HepG2 (cell line): Measurements from ENCODE around the gene TBC1D4. TPM values are rescaled to one million over a fixed set of nuclear protein-coding genes. Genes with fewer than 3 reads are reported as not detected.

Experiments
- ATAC-seq: fragments of 200-7000 bp; cut with Tn5 transposase; 3 replicates; pipeline ENCODE4 v1.9.1; 2020; ENCODE audit warnings: mild to moderate bottlenecking, moderate library complexity
- BruUV-seq: library from RNA; stranded (reverse); fragments of 400-500 nt; replicated peaks from 2 replicates; lab custom pipeline; 2021; lab: Mats Ljungman, UMichigan
- CTCF ChIA-PET: fragments of 300-600 bp; formaldehyde crosslinking; extraction: SDS; loops from one replicate; lab custom pipeline; 2021; ENCODE audit warnings: low total read pairs, inconsistent platforms, low intra/inter-chr PET ratio; lab: Yijun Ruan, JAX
- POLR2A ChIA-PET: fragments of 350-600 bp; sonication (Branson Sonifier 250); formaldehyde crosslinking; loops from one replicate; lab custom pipeline; 2020; ENCODE audit warnings: antibody characterized with exemption, inconsistent platforms; lab: Yijun Ruan, JAX
- DNase-seq: peaks from one replicate; pipeline ENCODE4 v3.0.0-alpha.2; 2015; ENCODE audit warnings: low spot score
- FAIRE-seq: peaks from 3 replicates; lab custom pipeline; 2011; peaks lifted over from hg19 to GRCh38; lab: Jason Lieb, UNC
- H2AFZ ChIP-seq: one replicate; pipeline ENCODE4 v1.6.1; 2011; ENCODE audit warnings: low read length, inconsistent platforms
- H3K27ac ChIP-seq: fragments of 300-600 bp; 3 replicates; pipeline ENCODE4 v1.8.0; 2011; ENCODE audit warnings: mixed run types, mild to moderate bottlenecking, mixed read lengths, low read length, inconsistent platforms; ENCODE audit not compliant: insufficient read depth; ENCODE audit errors: extremely low read length
- H3K27me3 ChIP-seq, 2 experiments: fragments of 200-600 bp in 1 of 2; 2 replicates in 1 of 2; 3 replicates in 1 of 2; pipeline versions ENCODE4 v1.6.0 to v1.8.0; 2011; ENCODE audit warnings: low read length in 2 of 2, mild to moderate bottlenecking in 2 of 2, moderate library complexity in 2 of 2, inconsistent platforms in 1 of 2; ENCODE audit not compliant: insufficient read depth in 2 of 2, control insufficient read depth in 1 of 2
- H3K36me3 ChIP-seq, 2 experiments: fragments of 200-600 bp in 1 of 2; replicated peaks in 1 of 2; 2 replicates in 1 of 2; 3 replicates in 1 of 2; pipeline versions ENCODE4 v1.5.1 to v1.8.0; 2011; ENCODE audit warnings: low read length in 2 of 2, inconsistent platforms in 1 of 2; ENCODE audit not compliant: insufficient read depth in 2 of 2, control insufficient read depth in 1 of 2
- H3K4me1 ChIP-seq: 2 replicates; pipeline ENCODE4 v1.5.1; 2012; ENCODE audit warnings: low read length, inconsistent platforms; ENCODE audit not compliant: insufficient read depth
- H3K4me2 ChIP-seq: 2 replicates; pipeline ENCODE4 v1.6.0; 2011; ENCODE audit warnings: low read depth, low read length, inconsistent platforms
- H3K4me3 ChIP-seq, 3 experiments: fragments of 200-600 bp in 1 of 3; sonication (generic), shearing (Covaris generic) in 1 of 3; replicated peaks in 1 of 3; 2 replicates each; pipeline ENCODE4 v1.5.1; 2011 to 2016; ENCODE audit warnings: low read length in 3 of 3, inconsistent platforms in 2 of 3, low read depth in 2 of 3, mild to moderate bottlenecking in 2 of 3, control low read depth in 1 of 3, mixed read lengths in 1 of 3; ENCODE audit not compliant: insufficient read depth in 1 of 3
- H3K79me2 ChIP-seq: one replicate; pipeline ENCODE4 v1.6.1; 2011; ENCODE audit warnings: low read length, inconsistent platforms; ENCODE audit not compliant: insufficient read depth
- H3K9ac ChIP-seq: 2 replicates; pipeline ENCODE4 v1.6.0; 2011; ENCODE audit warnings: mild to moderate bottlenecking, low read depth, low read length, inconsistent platforms; ENCODE audit not compliant: insufficient read depth
- H3K9me3 ChIP-seq: 2 replicates; pipeline ENCODE4 v1.5.1; 2012; ENCODE audit warnings: mild to moderate bottlenecking, low read length
- H4K20me1 ChIP-seq: 2 replicates; pipeline ENCODE4 v1.6.0; 2011; ENCODE audit warnings: inconsistent platforms, mild to moderate bottlenecking, low read length, moderate library complexity; ENCODE audit not compliant: insufficient read depth
- HNRNPLL ChIP-seq: fragments of 200-400 bp; formaldehyde crosslinking; IDR thresholded peaks from 2 replicates; pipeline ENCODE4 v1.6.1; 2017; ENCODE audit warnings: mild to moderate bottlenecking, low read depth, low read length; ENCODE audit not compliant: poor library complexity, severe bottlenecking
- KLF15 ChIP-seq: sonication (generic); formaldehyde crosslinking; IDR thresholded peaks from 2 replicates; pipeline ENCODE4 v1.8.1; 2023; ENCODE audit warnings: borderline replicate concordance, mild to moderate bottlenecking, inconsistent platforms, missing genetic modification reagents, mixed read lengths
- NR2F6 ChIP-seq, 2 experiments: IDR thresholded peaks; 2 replicates each; pipeline ENCODE4 v1.6.1; 2016; ENCODE audit warnings: antibody characterized with exemption in 1 of 2, mild to moderate bottlenecking in 1 of 2
- PPARG ChIP-seq: conservative IDR thresholded peaks from 2 replicates; pipeline ENCODE4 v1.6.1; 2016; ENCODE audit warnings: missing biosample characterization, missing genetic modification reagents
- RARA ChIP-seq: IDR thresholded peaks from 2 replicates; pipeline ENCODE4 v1.6.1; 2016; ENCODE audit warnings: missing genetic modification reagents, missing compliant biosample characterization
- TBP ChIP-seq: sonication (generic); formaldehyde crosslinking; IDR thresholded peaks from 2 replicates; pipeline ENCODE4 v1.5.0; 2020; ENCODE audit warnings: missing genetic modification reagents
- ZBTB14 ChIP-seq: sonication (generic); formaldehyde crosslinking; IDR thresholded peaks from 2 replicates; pipeline ENCODE4 v1.4.0; 2020; ENCODE audit warnings: missing genetic modification reagents
- ZNF253 ChIP-seq: sonication (generic); formaldehyde crosslinking; IDR thresholded peaks from 2 replicates; pipeline ENCODE4 v1.8.0; 2022; ENCODE audit warnings: mild to moderate bottlenecking, missing genetic modification reagents, borderline replicate concordance
- ZNF496 ChIP-seq: sonication (generic); formaldehyde crosslinking; IDR thresholded peaks from 2 replicates; pipeline ENCODE4 v1.8.1; 2023; ENCODE audit warnings: mild to moderate bottlenecking, moderate library complexity, missing genetic modification reagents; ENCODE audit not compliant: insufficient replicate concordance
- in situ Hi-C: cut with HindIII; loops from 2 replicates; pipeline ENCODE4 v1.10.0; 2017; ENCODE audit warnings: low pct_unique_long_range_greater_than_20kb; ENCODE audit not compliant: extremely low pct_ligation_motif_present
- intact Hi-C: fragments of 100-400 bp; cut with micrococcal nuclease; formaldehyde crosslinking; loops from one replicate; pipeline ENCODE4 v1.10.0; 2022; ENCODE audit not compliant: unreplicated experiment
- polyA plus RNA-seq, 8 experiments: library from polyadenylated mRNA; depleted of rRNA in 3 of 8; stranded (reverse) in 7 of 8; unstranded in 1 of 8; fragments of >200 nt; fragmentation: Illumina TruSeq in 4 of 8; extraction: Trizol in 4 of 8; gene quantifications; 2 replicates each; pipeline versions ENCODE4 v1.2.1 to v1.2.3, GENCODE V29; 2011 to 2016; ENCODE audit warnings: low read depth in 4 of 8, missing spikeins in 1 of 8, mixed read lengths in 1 of 8; ENCODE audit not compliant: insufficient read depth in 1 of 8
- total RNA-seq, 5 experiments: library from RNA; depleted of rRNA; stranded (reverse); fragments of >200 nt; fragmentation: Illumina TruSeq; extraction: Trizol; gene quantifications; 2 replicates each; pipeline ENCODE4 v1.2.3, GENCODE V29; 2016; ENCODE audit warnings: low read depth in 1 of 5
- TF ChIP-seq, protein P1 (sequence below): sonication (generic); formaldehyde crosslinking; IDR thresholded peaks from 2 replicates; pipeline ENCODE4 v1.5.1; 2020; ENCODE audit warnings: missing genetic modification reagents, mild to moderate bottlenecking, borderline replicate concordance

Gene TBC1D4
- total and polyA plus RNA-seq, 2 of the 13 experiments (the other 11 are each of a cell fraction or from before 2014, with no cell fraction given) = 35.9 to 64.4 TPM

DNA sequence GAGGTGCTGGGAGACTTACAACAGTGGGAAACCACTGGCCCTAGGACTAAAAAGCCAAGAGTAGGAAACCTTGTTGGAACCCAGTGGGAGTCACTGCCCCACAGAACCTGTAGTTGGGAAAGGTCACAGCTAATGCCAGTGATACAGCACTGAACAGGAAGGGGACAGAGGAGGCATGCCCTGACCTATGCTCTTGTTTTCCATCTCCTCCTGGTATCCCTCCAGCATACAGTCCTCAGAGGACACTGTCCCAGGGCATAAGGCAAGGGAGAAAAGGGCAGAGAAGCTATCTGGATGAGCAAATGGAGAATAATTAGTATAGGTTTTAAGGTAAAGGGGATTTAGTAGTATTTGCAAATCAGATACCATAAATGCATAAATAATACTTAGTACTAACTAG is 11.2 kb upstream of the TBC1D4 start:
- Histone ChIP-seq H3K9me3 (no peaks in the 10 kb centered on the region), H3K4me2 (peak overlapping the region; percentile 34; the same call in 1 of the 2 replicates), H3K9ac (no peak overlapping the region), H3K4me3 (no peak overlapping the region), H2AFZ (no peak overlapping the region), H3K27ac (no peak overlapping the region), H3K4me1 (peaks cover 37% of the 10 kb centered on the region), H3K79me2 (no peaks in the 10 kb centered on the region), H3K36me3 (no peaks in the 10 kb centered on the region), H4K20me1 (no peaks in the 10 kb centered on the region), H3K27me3 (no peaks in the 10 kb centered on the region)
- CTCF ChIA-PET = no interaction called here
- TF ChIP-seq HNRNPLL (no peak), NR2F6 (IDR thresholded peaks at IDR 0.05) (peak; percentile 29; the same call in 1 of the 2 replicates), NR2F6 (CRISPR knock-in tag; IDR thresholded peaks at IDR 0.05) (peak; percentile 50; the same call in 1 of the 2 replicates), ZBTB14 (no peak), KLF15 (CRISPR knock-in tag) (no peak), TBP (CRISPR knock-in tag) (no peak), RARA (CRISPR knock-in tag) (0 out of 2 replicates have a peak, but pooled peaks have one; percentile 33), PPARG (peak; percentile 81), ZNF253 (CRISPR knock-in tag) (no peak), ZNF496 (CRISPR knock-in tag) (no peak)
- TF ChIP-seq, protein P1, sequence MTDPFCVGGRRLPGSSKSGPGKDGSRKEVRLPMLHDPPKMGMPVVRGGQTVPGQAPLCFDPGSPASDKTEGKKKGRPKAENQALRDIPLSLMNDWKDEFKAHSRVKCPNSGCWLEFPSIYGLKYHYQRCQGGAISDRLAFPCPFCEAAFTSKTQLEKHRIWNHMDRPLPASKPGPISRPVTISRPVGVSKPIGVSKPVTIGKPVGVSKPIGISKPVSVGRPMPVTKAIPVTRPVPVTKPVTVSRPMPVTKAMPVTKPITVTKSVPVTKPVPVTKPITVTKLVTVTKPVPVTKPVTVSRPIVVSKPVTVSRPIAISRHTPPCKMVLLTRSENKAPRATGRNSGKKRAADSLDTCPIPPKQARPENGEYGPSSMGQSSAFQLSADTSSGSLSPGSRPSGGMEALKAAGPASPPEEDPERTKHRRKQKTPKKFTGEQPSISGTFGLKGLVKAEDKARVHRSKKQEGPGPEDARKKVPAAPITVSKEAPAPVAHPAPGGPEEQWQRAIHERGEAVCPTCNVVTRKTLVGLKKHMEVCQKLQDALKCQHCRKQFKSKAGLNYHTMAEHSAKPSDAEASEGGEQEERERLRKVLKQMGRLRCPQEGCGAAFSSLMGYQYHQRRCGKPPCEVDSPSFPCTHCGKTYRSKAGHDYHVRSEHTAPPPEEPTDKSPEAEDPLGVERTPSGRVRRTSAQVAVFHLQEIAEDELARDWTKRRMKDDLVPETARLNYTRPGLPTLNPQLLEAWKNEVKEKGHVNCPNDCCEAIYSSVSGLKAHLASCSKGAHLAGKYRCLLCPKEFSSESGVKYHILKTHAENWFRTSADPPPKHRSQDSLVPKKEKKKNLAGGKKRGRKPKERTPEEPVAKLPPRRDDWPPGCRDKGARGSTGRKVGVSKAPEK (CRISPR knock-in tag) = no peak
- ATAC-seq (peak; percentile 87), DNase-seq (no peak), FAIRE-seq (no peak)
- BruUV-seq = no TSS peak
- POLR2A ChIA-PET = no interaction called here
- in situ Hi-C loops = no loop called here
- intact Hi-C loops = no loop called here
